HG02798 (cell line): ENCODE measurements around the gene BATF2.

Experiments
- ATAC-seq: cut with Tn5 transposase; IDR thresholded peaks from one replicate; pipeline ENCODE4 v1.9.1; 2021; ENCODE audit warnings: mild to moderate bottlenecking; ENCODE audit not compliant: unreplicated experiment, poor library complexity

Gene BATF2

DNA sequence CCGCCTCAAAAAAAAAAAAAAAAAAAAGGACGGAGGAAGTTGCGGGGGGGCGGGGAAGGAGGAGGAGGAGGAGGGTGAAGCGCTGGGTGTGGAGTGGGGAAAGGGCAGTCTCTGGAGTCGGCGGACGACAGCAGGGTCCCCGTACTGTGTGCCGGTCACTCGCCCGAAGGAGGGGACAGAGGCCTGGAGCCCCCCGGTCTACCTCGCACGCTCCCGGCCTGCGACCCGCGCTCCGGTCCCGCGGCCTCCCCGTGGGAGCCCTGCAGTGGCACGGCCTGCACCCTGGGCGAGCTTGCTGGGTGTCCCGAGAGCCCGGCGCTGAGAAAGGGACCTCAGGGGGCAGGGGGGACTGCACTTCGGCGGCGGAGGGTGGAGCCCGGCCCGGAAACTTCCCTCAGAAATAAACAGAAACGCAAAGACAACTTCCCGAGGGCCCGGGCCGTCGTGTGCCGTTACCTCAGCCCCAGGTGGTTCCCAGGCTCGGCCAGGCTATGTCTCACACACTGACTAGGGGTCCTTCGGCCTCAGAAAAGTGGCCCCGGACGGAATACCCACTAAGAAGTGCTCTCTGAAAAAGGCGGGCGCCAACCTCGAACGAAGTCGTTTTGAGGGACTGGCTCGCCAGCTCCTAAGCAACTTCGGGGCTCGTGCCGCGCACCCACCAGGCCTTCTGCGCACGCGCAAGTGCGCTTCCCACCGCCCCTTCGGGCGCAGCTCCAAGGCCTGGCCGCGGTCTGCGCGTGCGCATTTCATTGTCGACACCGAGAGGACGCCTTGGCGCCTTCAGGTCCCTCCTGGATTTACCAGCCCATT, 25.1 kb downstream of the BATF2 start, which contains the start of gene MAJIN:
TSS of gene MAJIN (minus strand) at position 688 of the 813 bp plus-strand sequence. CDS start 12,703 bp downstream, outside the sequence.
- ATAC-seq, result peak; percentile 57

DNA sequence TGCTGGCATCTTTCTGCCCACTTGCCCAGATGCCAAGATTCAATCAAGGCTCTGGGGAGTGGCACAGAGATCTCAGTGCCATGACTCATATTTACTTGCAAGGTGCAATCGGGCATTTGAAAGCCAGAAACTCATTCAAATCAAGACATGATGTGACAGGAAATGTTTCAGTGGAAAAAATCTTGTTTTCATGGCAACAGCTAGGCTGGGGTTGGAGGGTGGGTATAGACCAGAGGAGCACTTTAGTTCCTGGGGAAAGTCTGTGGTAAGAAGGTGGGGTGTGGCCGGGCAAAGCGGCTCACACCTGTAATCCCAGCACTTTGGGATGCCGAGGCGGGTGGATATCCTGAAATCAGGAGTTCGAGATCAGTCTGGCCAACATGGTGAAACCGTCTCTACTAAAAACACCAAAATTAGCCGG, 26.0 kb downstream of the BATF2 start:
- ATAC-seq, result no peak

DNA sequence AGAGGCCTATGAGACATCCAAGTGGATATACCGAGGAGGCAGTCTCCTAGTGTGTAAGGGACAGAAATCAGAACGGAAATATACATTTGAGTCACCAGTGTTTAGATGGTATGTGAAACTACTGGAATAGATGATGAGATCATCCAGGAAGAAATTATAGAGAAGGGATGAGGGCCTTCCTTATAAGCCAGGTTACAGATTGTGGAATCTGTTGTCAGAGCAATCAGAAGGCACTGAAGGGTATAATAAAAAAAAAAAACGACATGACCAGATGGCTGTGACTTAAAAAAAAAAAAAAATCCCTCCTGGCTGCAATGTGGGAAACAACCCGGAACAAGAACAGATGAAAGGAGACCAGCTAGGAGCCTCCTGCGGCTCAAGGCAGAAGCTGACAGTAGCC, 27.6 kb downstream of the BATF2 start:
- no peak for ATAC-seq

DNA sequence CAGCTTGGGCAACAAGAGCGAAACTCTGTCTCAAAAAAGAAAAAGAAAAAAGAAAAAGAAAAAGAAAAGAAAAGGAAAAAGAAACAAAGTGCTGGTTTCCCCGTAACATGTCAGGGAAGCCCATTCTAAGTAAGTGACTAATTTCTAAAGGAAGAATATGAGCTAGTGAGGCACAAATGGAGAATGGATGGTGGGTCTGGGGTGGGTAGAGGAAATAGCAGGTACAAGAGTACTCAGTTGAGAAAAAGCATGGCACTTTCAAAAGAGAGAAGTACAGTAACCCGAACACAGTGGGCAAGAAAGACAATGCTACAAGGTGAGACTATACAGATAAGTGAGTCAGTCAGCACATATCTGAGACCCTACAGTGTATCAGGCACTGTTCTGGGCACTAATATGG, 29.4 kb downstream of the BATF2 start:
- no peak for ATAC-seq

DNA sequence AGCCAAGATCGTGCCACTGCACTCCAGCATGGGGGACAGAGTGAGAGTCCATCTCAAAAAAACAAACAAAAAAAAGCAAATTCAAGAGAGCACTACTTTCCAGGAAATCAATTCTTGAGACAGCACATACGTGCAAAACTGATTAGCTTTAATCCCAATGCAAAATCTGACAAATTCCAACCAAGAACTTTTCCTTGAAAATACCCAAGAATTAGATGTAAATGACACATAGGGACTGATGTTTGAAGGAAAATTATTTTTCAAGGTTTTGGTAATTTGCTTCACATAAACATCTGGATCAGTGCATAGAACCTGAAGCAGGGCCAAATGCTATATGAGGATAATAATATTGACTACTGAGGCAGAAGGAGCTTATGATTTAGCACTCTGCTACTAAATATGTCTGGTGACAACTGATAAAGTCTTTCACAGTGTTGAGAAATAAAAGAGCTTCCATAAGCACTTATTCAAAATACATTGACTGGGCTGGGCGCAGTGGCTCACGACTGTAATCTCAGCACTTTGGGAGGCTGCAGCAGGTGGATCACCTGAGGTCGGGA, 33.6 kb downstream of the BATF2 start:
- ATAC-seq, result no peak

DNA sequence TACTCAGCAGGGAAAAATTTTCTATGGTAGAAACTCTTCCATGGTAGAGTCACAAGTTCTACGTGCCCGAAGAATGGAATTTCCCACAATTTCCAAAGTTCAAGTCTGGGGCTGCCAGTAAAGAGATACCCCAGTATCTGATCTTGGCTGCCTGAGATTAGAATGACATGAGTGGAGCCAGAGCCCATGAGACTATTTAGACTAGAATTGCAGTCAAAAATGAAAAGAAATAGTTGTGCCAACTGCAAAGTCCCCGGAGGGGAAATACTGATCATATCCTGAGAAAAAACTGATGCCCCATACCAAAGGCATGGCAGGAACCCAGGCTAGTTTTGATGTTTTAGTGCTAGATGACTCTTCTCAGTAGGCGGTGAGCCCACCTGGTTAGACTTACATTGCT, 36.1 kb downstream of the BATF2 start:
- no peak for ATAC-seq

DNA sequence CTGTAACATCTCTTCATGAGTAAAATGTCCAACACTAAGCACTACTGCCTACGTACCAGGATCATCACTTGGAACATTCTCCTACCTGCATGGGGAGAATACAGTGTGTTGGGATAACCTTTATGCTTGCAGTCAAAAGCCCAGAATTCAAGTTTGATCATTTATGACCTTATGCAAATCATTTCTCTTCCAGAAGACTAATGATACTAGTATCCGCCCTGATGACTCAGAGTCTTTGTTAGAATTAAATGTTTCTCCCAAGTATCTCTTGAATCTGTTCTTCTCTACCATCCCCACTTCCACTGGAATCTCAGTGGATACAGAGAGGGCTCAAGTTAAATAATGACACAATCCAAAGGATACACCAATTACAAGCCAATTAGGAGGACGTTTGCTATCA, 37.3 kb downstream of the BATF2 start:
- no peak for ATAC-seq

DNA sequence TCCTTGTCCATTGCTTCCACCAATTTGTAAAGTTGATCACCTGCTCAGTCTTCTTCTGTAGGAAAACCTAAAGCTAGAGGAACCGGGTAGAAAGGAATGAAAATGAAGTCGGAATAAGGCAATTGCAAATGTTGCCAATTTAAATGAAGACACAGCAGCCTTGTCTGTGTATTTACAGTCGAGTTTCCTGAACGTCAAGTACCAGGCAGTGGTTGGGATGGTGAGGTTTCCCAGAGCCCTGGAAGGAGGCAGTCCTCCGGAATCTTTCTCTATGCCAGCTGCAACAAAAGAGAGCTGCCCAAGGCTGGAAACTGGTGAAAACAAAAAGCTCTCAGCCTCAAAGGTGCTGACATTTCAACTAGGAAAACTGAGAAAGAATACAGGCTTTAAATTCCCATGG, 42.6 kb downstream of the BATF2 start:
- ATAC-seq, result no peak

DNA sequence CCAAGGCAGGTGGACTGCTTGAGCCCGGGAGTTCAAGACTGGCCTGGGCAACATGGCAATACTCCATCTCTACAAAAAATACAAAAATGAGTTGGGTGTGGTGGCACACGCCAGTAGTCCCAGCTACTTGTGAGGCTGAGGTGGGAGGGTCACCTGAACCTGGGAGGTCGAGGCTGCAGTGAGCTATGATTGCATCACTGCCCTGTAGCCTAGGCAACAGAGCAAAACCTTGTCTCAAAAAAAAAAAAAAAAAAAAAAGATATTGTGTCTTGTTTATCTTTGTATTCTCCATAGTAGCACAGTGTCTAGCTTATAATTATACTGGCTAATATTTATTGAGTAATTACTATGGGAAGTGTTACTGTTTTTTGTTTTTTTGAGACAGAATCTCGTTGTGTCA, 45.2 kb downstream of the BATF2 start:
- no peak for ATAC-seq

DNA sequence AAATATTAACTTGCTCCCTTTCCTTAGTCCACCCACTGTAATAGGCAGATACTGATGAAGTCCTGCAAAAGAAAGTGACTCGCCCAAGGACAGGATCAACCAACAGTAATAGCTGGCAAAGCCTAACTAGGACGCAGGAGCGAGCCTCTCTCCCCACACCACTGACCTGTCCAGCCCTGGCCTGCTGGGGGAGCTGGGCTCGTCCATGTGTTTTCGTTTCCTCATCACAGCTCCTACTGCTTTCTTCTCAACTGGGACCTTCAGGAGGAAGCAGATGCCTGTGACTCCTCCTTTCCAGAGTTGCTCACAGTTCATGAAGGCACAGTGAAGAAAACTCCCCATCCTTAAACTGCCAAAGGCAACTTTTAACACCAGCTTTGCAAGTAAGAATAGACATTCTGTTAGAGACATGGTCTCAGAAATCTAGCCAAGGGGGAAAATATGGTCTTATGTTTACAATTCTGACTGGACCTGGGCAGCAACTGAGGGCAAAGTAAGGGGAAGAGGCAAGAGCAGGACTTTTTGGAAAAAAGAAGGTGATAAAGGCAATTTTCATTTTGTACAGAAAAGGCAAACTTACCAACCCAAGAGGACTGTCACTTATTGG, 49.5 kb downstream of the BATF2 start:
- no peak for ATAC-seq
